OCI-LY7 (cell line): Measurements from ENCODE around the gene HRCT1. TPM values are rescaled to one million over a fixed set of nuclear protein-coding genes. Genes with fewer than 3 reads are reported as not detected.
A peak's percentile ranks its signal among the peaks of the same experiment; 100 is the strongest.
"Not testable (repeated sequence)": the region's sequence is repeated elsewhere in the genome, so short reads cannot be mapped to it uniquely, and the experiment has no call there.

ENCODE experiments used
- BruUV-seq: library from RNA; stranded (reverse); fragments of 400-500 nt; replicated peaks from 2 replicates; lab custom pipeline; 2021; lab: Mats Ljungman, UMichigan
- CTCF ChIA-PET: fragments of 300-600 bp; sonication (Branson Sonifier 250); formaldehyde crosslinking; loops from one replicate; lab custom pipeline; 2022; ENCODE audit warnings: antibody characterized with exemption; ENCODE audit not compliant: unreplicated experiment; lab: Charles Lee
- POLR2A ChIA-PET: fragments of 300-600 bp; sonication (Branson Sonifier 250); formaldehyde crosslinking; loops from one replicate; lab custom pipeline; 2022; ENCODE audit warnings: antibody characterized with exemption; lab: Charles Lee
- DNase-seq: peaks from one replicate; pipeline ENCODE4 v3.0.0-alpha.2; 2015; ENCODE audit warnings: low spot score
- H2AFZ ChIP-seq: fragments of 200-600 bp; sonication (generic), shearing (Covaris generic); 2 replicates; pipeline ENCODE4 v1.6.1; 2014; ENCODE audit warnings: mild to moderate bottlenecking, antibody characterized with exemption, low read length, moderate library complexity
- H3K27ac ChIP-seq: fragments of 200-600 bp; sonication (generic); 2 replicates; pipeline ENCODE4 v1.5.1; 2014; ENCODE audit warnings: mixed run types, low read depth, mild to moderate bottlenecking, moderate library complexity, low read length, inconsistent platforms; ENCODE audit not compliant: poor library complexity, severe bottlenecking
- H3K36me3 ChIP-seq: fragments of 200-600 bp; sonication (generic); 2 replicates; pipeline ENCODE4 v1.6.1; 2014; ENCODE audit warnings: mild to moderate bottlenecking, antibody characterized with exemption, low read length, moderate library complexity, mixed read lengths; ENCODE audit not compliant: insufficient read depth
- H3K4me1 ChIP-seq: fragments of 200-600 bp; sonication (generic); 2 replicates; pipeline ENCODE4 v1.5.1; 2014; ENCODE audit warnings: mild to moderate bottlenecking, low read length; ENCODE audit not compliant: insufficient read depth, poor library complexity, severe bottlenecking
- H3K4me2 ChIP-seq: fragments of 200-600 bp; sonication (generic); 2 replicates; pipeline ENCODE4 v1.6.1; 2014; ENCODE audit warnings: mild to moderate bottlenecking, low read length
- H3K4me3 ChIP-seq: fragments of 200-600 bp; sonication (generic); 2 replicates; pipeline ENCODE4 v1.5.1; 2014; ENCODE audit warnings: mild to moderate bottlenecking, low read depth, low read length; ENCODE audit not compliant: poor library complexity, severe bottlenecking
- H3K79me2 ChIP-seq: fragments of 200-600 bp; sonication (generic); 2 replicates; pipeline ENCODE4 v1.6.1; 2016; ENCODE audit warnings: low read depth, mild to moderate bottlenecking, low read length, moderate library complexity, mixed read lengths; ENCODE audit not compliant: insufficient read depth
- H3K9me2 ChIP-seq: fragments of 200-600 bp; sonication (generic); 2 replicates; pipeline ENCODE4 v1.6.1; 2016; ENCODE audit warnings: mild to moderate bottlenecking, low read length, mixed read lengths; ENCODE audit not compliant: insufficient read depth
- H3K9me3 ChIP-seq: fragments of 200-600 bp; sonication (generic); 2 replicates; pipeline ENCODE4 v1.6.1; 2014; ENCODE audit warnings: mild to moderate bottlenecking, mixed run types, low read length, mixed read lengths
- H4K20me1 ChIP-seq: fragments of 200-600 bp; sonication (generic); 2 replicates; pipeline ENCODE4 v1.6.1; 2014; ENCODE audit warnings: mild to moderate bottlenecking, antibody characterized with exemption, low read length, moderate library complexity, mixed read lengths; ENCODE audit not compliant: insufficient read depth
- CTCF ChIP-seq: fragments of 200-600 bp; sonication (generic); conservative IDR thresholded peaks from 2 replicates; pipeline ENCODE4 v1.5.1; 2014; ENCODE audit warnings: mild to moderate bottlenecking, antibody characterized with exemption, low read length, moderate library complexity, mixed read lengths
- EZH2phosphoT487 ChIP-seq: fragments of 200-600 bp; sonication (generic); IDR thresholded peaks from 2 replicates; pipeline ENCODE4 v1.6.1; 2018; ENCODE audit warnings: low read depth, borderline replicate concordance, mild to moderate bottlenecking, mixed run types, antibody characterized with exemption, low read length, moderate library complexity, mixed read lengths
- intact Hi-C: fragments of 100-400 bp; cut with micrococcal nuclease; formaldehyde crosslinking; loops from one replicate; pipeline ENCODE4 v1.10.0; 2022; ENCODE audit not compliant: unreplicated experiment
- total RNA-seq, 2 experiments: library from RNA; depleted of rRNA in 1 of 2; stranded (reverse); fragments of >200 nt in 1 of 2; shearing (Covaris generic) in 1 of 2; gene quantifications; 2 replicates each; pipeline ENCODE4 v1.2.3, GENCODE V29; 2014 to 2022

HRCT1 gene
- total RNA-seq, 2 experiments from 2014 or later = not detected

GRCh38 chr9:35892051-35892450 is 14.0 kb upstream of the HRCT1 start:
- ChIA-PET CTCF (no interaction called here), POLR2A (interaction anchor here (0.7 to 0.9 kb wide), 2 partner anchors 10 to 34 kb away, joined by 3 read pairs; no protein-coding TSS in a partner anchor)
- no peaks in the 10 kb centered on the region for H3K36me3 ChIP-seq
- TF ChIP-seq CTCF (no peak), EZH2phosphoT487 (no peak)
- H3K4me2 ChIP-seq = no peak overlapping the region
- H3K79me2 ChIP-seq = no peaks in the 10 kb centered on the region
- intact Hi-C loops = no loop called here
- no TSS peak for BruUV-seq
- no peak for DNase-seq
- peak overlapping the region; percentile 35; the same call in 1 of the 2 replicates for H2AFZ ChIP-seq
- H3K9me3 ChIP-seq = no peaks in the 10 kb centered on the region
- H3K4me3 ChIP-seq = no peak overlapping the region
- no peaks in the 10 kb centered on the region for H4K20me1 ChIP-seq
- no peaks in the 10 kb centered on the region for H3K9me2 ChIP-seq
- H3K4me1 ChIP-seq = peaks cover 10% of the 10 kb centered on the region
- no peak overlapping the region for H3K27ac ChIP-seq

- Histone ChIP-seq H3K9me3 (no peaks in the 10 kb centered on the region), H3K36me3 (no peaks in the 10 kb centered on the region), H3K4me2 (no peak overlapping the region), H4K20me1 (no peaks in the 10 kb centered on the region), H3K9me2 (no peaks in the 10 kb centered on the region), H3K27ac (no peak overlapping the region), H3K4me3 (no peak overlapping the region), H3K4me1 (peaks cover 35% of the 10 kb centered on the region), H3K79me2 (no peaks in the 10 kb centered on the region), H2AFZ (no peak overlapping the region)
- ChIA-PET CTCF (interaction anchor here (0.5 kb wide), 1 partner anchor 51 kb away, joined by 6 read pairs; no protein-coding TSS in a partner anchor), POLR2A (interaction anchor here (0.6 kb wide), 1 partner anchor 29 kb away, joined by 3 read pairs; no protein-coding TSS in a partner anchor)
- intact Hi-C loops = no loop called here
- no TSS peak for BruUV-seq
- TF ChIP-seq EZH2phosphoT487 (no peak), CTCF (no peak)
- DNase-seq = no peak
These were observed 9.4 kb upstream of the HRCT1 start for GRCh38 chr9:35896570-35896969.

GRCh38 chr9:35897376-35898099 is 8.5 kb upstream of the HRCT1 start:
- H3K27ac ChIP-seq = peak overlapping the region; percentile 64
- CTCF ChIA-PET = not testable (repeated sequence)
- peak; percentile 51 for DNase-seq

More at GRCh38 chr9:35897376-35898099, 8.5 kb upstream of the HRCT1 start:
- intact Hi-C loops, BruUV-seq, H3K9me2 ChIP-seq, H4K20me1 ChIP-seq, H3K79me2 ChIP-seq, H3K9me3 ChIP-seq, H3K36me3 ChIP-seq: not testable (repeated sequence)
- H2AFZ ChIP-seq = peak overlapping the region; percentile 60; the same call in 1 of the 2 replicates
- H3K4me1 ChIP-seq = peaks cover 35% of the 10 kb centered on the region
- H3K4me3 ChIP-seq = peak overlapping the region; percentile 21
- POLR2A ChIA-PET = interaction anchor here (0.6 to 0.9 kb wide), 3 partner anchors 28 to 132 kb away, joined by 3 read pairs; no protein-coding TSS in a partner anchor
- H3K4me2 ChIP-seq = peak overlapping the region; percentile 52
